Measurements from ENCODE around the gene LSAMP. TPM values are rescaled to one million over a fixed set of nuclear protein-coding genes. Genes with fewer than 3 reads are reported as not detected.

LSAMP gene
- polyA plus RNA-seq, 3 donors = not detected

DNA sequence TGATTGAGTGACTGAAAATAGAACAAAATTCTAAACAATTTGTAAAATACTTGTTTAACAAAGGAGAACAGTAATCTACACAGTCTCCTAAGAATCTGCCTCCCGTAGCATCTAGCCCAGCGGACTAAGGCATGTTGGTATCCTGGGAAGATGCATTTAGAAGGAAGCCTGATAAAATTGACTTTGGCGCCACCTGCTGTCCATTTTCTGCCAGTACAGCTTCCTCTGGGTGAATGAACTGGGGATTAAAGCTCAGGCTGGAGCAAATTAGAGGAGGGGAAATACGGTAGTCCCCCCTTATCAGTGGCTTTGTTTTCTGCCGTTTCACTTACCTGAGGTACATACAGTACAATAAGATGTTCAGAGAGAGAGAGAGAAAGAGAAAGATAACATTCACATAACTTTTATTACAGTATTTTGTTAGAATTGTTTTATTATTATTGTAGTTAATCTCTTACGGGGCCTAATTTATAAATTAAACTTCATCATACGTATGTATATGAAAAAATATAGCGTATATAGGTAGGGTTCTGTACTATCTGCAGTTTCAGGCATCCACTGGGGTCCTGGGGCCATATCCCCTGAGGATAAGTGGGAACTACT is 630.4 kb downstream of the LSAMP start:
- Histone ChIP-seq H3K27me3 (ENCODE audit: control insufficient read depth in 2 of 2, insufficient read depth in 2 of 2, low read length in 2 of 2) (peaks cover 0 to 2% of the 10 kb centered on the region in 2 donors), H4K20me1 (ENCODE audit: insufficient read depth, low read length) (no peaks in the 10 kb centered on the region), H3K27ac (ENCODE audit: low read depth in 1 of 2, low read length in 2 of 2) (no peak overlapping the region), H3K4me3 (replicated peaks in 1 of 3; ENCODE audit: low read depth in 2 of 3, low read length in 3 of 3) (no peak overlapping the region), H3K9ac (ENCODE audit: insufficient read depth, low read length, poor library complexity, severe bottlenecking) (no peak overlapping the region), H3K79me2 (ENCODE audit: insufficient read depth, low read length) (no peaks in the 10 kb centered on the region), H3K4me1 (ENCODE audit: control insufficient read depth in 1 of 2, insufficient read depth in 2 of 2, low read length in 2 of 2) (no peaks in the 10 kb centered on the region), H2AFZ (ENCODE audit: insufficient read depth, low read depth, low read length, poor library complexity, severe bottlenecking) (no peak overlapping the region), H3K36me3 (replicated peaks in 1 of 2; ENCODE audit: control insufficient read depth in 1 of 2, insufficient read depth in 2 of 2, low read length in 2 of 2) (no peaks in the 10 kb centered on the region), H3K4me2 (replicated peaks; ENCODE audit: extremely low read depth, low read length, poor library complexity, severe bottlenecking) (no peak overlapping the region), H3K9me3 (replicated peaks in 1 of 2; ENCODE audit: control insufficient read depth in 1 of 2, insufficient read depth in 1 of 2, low read length in 2 of 2) (no peaks in the 10 kb centered on the region)
- Mint-ChIP-seq H3K4me3 (no peak overlapping the region), H3K27me3 (ENCODE audit: low read depth in 3 of 3) (peaks cover 0 to 10% (median 0%) of the 10 kb centered on the region in 3 donors), H3K36me3 (no peaks in the 10 kb centered on the region), H3K4me1 (no peaks in the 10 kb centered on the region), H3K9me3 (no peaks in the 10 kb centered on the region), H3K27ac (no peak overlapping the region)
- DNase-seq = peak; percentile 21 to 44 (median 35)
- TF ChIP-seq, protein P1, sequence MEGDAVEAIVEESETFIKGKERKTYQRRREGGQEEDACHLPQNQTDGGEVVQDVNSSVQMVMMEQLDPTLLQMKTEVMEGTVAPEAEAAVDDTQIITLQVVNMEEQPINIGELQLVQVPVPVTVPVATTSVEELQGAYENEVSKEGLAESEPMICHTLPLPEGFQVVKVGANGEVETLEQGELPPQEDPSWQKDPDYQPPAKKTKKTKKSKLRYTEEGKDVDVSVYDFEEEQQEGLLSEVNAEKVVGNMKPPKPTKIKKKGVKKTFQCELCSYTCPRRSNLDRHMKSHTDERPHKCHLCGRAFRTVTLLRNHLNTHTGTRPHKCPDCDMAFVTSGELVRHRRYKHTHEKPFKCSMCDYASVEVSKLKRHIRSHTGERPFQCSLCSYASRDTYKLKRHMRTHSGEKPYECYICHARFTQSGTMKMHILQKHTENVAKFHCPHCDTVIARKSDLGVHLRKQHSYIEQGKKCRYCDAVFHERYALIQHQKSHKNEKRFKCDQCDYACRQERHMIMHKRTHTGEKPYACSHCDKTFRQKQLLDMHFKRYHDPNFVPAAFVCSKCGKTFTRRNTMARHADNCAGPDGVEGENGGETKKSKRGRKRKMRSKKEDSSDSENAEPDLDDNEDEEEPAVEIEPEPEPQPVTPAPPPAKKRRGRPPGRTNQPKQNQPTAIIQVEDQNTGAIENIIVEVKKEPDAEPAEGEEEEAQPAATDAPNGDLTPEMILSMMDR (IDR thresholded peaks at IDR 0.05) = peak; percentile 94
- intact Hi-C loops (cut with micrococcal nuclease) = no loop called here
- WGBS (ENCODE audit: insufficient coverage) = 14% methylated on average over 2 of the region's 8 CpGs

DNA sequence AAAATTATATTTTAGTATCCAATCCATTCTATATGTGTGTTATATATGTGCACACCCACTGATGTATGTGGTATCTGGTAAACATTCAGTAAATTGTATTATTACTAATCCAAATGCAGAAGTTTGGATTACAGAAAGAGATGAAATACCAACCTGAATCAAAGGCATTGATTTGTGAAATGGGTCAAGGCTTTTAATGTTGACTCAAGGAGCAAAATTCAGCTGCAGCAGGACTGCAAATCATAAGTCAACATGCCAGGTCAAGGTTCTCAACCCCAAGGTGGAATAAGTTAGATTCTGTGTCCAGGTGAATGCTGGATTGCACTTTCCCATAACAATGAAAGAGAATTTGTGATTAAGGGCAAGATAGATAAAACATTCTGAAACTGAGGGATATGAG is 631.3 kb downstream of the LSAMP start:
- peaks cover 0 to 10% (median 0%) of the 10 kb centered on the region in 3 donors for H3K27me3 Mint-ChIP-seq (ENCODE audit: low read depth in 3 of 3)
- peaks cover 0 to 2% of the 10 kb centered on the region in 2 donors for H3K27me3 ChIP-seq (ENCODE audit: control insufficient read depth in 2 of 2, insufficient read depth in 2 of 2, low read length in 2 of 2)
- H3K9me3 ChIP-seq (replicated peaks in 1 of 2; ENCODE audit: control insufficient read depth in 1 of 2, insufficient read depth in 1 of 2, low read length in 2 of 2) = no peaks in the 10 kb centered on the region
- H3K4me3 Mint-ChIP-seq = no peak overlapping the region
- no peaks in the 10 kb centered on the region for H3K9me3 Mint-ChIP-seq
- no peak overlapping the region for H3K27ac ChIP-seq (ENCODE audit: low read depth in 1 of 2, low read length in 2 of 2)
- H3K4me2 ChIP-seq (replicated peaks; ENCODE audit: extremely low read depth, low read length, poor library complexity, severe bottlenecking) = no peak overlapping the region
- H3K27ac Mint-ChIP-seq = no peak overlapping the region
- no peak overlapping the region for H3K4me3 ChIP-seq (replicated peaks in 1 of 3; ENCODE audit: low read depth in 2 of 3, low read length in 3 of 3)
- no peak overlapping the region for H2AFZ ChIP-seq (ENCODE audit: insufficient read depth, low read depth, low read length, poor library complexity, severe bottlenecking)
- H3K9ac ChIP-seq (ENCODE audit: insufficient read depth, low read length, poor library complexity, severe bottlenecking) = no peak overlapping the region
- intact Hi-C loops (cut with micrococcal nuclease) = no loop called here
- no peaks in the 10 kb centered on the region for H3K36me3 ChIP-seq (replicated peaks in 1 of 2; ENCODE audit: control insufficient read depth in 1 of 2, insufficient read depth in 2 of 2, low read length in 2 of 2)
- no peaks in the 10 kb centered on the region for H3K36me3 Mint-ChIP-seq
- TF ChIP-seq, protein P1 (IDR thresholded peaks at IDR 0.05) = no peak
- H3K79me2 ChIP-seq (ENCODE audit: insufficient read depth, low read length) = no peaks in the 10 kb centered on the region
- no peak for DNase-seq
- no peaks in the 10 kb centered on the region for H3K4me1 ChIP-seq (ENCODE audit: control insufficient read depth in 1 of 2, insufficient read depth in 2 of 2, low read length in 2 of 2)
- no peaks in the 10 kb centered on the region for H3K4me1 Mint-ChIP-seq
- no peaks in the 10 kb centered on the region for H4K20me1 ChIP-seq (ENCODE audit: insufficient read depth, low read length)
